HG03108 (cell line): ENCODE results near the gene REPIN1.
A peak's percentile ranks its signal among the peaks of the same experiment; 100 is the strongest.

Experiments
- ATAC-seq: cut with Tn5 transposase; IDR thresholded peaks from one replicate; pipeline ENCODE4 v1.9.1; 2021; ENCODE audit warnings: moderate library complexity; ENCODE audit not compliant: unreplicated experiment

REPIN1 gene

DNA sequence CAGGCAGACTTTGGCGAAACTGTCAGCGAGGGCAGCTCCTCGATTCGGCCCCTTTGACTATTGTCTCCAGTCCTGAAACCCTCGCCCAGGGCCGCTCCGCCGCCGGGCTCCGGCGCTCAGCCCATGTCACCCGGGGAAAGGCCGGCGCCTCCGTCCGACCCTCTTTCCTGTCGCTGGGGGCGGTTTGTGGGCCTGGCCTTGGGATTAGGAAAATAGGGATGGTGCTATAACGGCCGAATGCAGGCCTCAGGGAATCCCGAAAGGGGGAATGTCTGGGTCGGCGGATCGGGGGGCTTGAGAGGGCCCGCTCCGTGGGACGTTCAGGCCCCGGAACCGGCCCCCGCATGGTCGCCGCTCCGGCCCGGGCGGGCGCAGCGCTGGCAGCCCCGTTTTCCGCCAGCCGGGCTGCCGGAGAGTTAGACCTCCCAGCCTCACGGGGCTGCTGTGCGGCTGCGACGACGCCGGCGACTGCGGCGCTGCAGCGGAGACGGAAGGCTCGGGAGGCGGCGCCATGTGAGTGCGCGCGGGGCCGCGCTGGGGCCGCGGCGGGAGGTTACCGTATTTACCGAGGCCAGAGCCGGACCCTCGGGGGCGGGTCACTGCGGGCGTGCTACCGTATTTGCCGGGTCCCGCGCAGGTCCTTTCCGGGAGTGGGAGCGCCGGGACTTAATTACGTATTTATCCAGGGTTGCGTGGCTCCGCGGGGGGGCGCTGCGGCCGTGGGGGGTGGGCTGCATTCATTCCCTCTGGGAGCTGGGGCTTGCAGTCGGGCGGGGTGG is 36.4 kb downstream of the REPIN1 start:
- ATAC-seq: peak; percentile 45

DNA sequence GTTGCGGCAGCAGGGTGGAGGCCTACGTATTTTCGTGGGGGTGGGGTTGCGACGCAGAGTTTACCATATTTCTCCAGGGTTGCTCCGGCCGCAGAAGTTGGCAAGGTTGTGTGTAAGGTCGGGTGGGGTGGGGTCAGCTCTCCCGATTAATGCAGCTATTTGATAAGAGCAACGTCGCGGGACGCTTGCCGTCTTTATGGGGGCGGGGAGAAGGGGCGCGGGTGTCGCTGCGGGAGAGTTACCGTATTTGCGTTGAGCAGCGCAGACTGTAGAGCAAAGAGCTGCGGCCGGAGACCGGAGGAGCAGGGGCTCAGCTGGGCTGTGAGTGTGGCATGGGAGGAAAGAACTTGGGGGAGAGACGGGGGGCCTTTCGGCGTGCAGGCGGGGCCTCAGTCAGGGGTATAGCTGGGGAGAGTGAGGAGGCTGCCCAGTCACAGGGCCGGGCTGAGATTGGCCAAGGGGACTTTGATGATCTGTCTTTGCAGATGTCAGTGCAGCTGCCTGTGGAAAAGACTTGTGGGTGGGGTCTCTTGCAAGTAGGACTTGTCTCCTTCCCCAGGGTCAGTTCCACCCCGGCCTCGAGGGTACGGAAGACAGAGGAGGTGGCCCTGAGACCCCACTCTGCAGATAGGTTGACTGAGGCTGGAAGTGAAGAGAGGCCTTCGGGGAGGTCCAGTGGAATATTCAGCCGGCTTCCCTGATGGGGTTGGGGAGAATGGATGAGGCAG is 37.1 kb downstream of the REPIN1 start:
- no peak for ATAC-seq

DNA sequence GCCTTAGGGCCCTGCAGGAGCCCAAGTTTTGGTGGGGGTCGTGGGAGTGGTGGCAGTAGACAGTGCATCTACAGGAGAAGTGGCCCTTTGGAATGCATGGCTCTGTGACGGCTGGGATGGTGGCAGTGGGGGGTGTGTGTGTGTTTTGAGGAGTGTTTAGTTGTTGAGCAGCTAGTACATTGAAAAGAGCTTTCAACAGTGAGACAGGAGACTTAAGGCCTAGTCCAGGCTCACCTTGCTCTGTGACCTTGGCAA is 37.6 kb downstream of the REPIN1 start:
- ATAC-seq: no peak

DNA sequence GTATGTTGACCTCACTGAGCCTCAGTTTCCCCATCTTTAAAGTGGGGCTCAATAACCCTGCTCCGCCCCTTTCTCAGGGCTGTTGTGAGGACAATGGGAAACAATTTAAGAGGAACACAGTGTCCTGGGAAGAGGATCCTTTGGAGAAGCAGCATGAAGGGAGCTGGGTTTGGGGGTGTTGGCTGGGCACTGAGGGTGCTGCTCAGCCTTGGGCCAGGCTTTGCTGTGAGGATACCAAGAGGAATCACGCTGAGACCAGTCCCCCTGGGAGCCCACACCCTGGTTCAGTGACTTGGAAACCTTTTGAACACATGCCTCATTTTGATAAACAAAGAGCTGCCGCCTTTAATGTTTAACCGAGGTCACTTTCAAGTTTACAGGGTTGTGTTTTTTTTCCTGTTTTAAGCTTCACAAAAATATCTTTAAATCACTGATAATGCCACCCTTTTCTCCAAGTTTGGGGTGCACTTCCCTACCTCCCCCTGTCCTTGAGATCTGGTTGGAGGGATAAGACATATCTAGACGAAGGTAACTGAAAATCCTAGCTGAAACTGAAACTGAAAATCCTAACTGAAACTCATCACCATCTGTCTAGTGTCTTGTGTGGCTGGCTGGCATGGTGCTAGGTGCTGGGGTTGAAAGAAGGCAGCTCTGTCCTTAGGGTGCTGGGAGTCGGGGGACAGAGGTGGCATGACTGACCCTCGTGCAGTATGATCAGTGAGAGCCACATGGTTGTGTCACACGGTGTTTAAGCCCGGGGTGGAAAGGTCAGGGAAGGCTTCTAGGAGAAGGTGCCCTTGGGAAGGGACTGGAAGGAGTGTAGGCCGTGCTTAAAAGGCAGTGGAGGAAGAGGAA is 38.2 kb downstream of the REPIN1 start:
- ATAC-seq: peak; percentile 42

GRCh38 chr7:150407588-150408392 is 39.2 kb downstream of the REPIN1 start:
- no peak for ATAC-seq

GRCh38 chr7:150408393-150409299 is 40.0 kb downstream of the REPIN1 start:
- ATAC-seq: peak; percentile 30

DNA sequence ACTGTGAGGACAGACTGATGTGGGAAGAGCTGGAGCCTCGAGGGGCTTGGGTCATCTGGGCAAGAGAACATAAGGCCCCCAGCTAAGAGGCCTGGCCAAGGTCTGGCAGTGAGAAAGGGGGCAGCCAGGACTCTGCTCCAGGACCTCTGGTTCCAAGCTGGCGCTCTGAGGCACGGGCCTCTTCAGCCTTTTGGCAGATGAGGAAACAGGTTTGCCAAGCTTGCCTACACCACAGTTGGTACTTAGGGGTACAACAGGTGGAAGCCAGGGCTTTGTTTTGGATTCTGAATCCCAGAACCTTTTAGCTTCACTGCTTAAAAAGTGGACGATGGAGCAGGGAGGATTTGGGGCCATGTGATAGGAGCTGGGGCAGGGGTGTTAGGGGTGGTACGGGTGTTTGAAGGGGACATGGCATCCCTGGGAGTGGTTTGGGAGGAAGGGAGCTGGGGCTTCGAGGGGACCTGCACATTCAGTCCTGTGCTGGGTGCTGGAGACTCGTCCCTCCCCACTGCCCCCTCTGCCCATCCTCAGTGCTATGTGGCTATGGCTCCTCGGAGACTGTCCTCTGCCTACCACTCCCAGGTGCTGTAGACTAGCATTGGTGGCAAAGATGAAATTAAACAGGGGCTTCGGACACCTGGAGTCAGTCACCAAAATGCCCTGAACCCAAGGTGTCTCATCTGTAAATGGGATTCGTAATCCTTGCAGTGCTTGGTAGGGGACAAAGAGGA is 40.8 kb downstream of the REPIN1 start:
- no peak for ATAC-seq

DNA sequence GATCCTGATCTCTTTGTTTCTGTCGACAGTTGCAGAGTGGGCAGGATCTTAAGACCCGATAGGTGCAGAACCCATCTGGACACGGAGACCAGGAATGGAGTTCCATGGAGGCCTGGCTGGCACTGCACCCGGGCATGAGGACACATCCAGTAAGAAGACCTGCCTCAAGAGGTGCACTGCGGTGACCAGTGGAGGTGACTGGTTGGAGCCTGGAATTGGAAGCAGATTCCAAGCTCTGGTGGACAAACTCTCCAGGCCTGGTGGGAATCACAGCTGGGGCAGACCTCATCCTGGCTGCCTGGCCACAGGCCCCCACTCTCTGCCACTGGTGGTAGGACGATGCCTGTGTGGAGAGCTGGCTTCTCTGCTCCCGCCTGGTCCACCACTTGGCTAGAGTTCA is 41.5 kb downstream of the REPIN1 start:
- no peak for ATAC-seq

- no peak for ATAC-seq
Observed at GRCh38 chr7:150410680-150411346, 42.2 kb downstream of the REPIN1 start.

GRCh38 chr7:150411606-150412005 is 43.0 kb downstream of the REPIN1 start:
- no peak for ATAC-seq

GRCh38 chr7:150412016-150412415 is 43.4 kb downstream of the REPIN1 start:
- no peak for ATAC-seq

GRCh38 chr7:150412518-150413488 is 44.2 kb downstream of the REPIN1 start:
- no peak for ATAC-seq

- ATAC-seq: no peak
Observed at GRCh38 chr7:150413640-150414081, 45.0 kb downstream of the REPIN1 start.

- no peak for ATAC-seq
Observed at GRCh38 chr7:150415161-150416153, 46.8 kb downstream of the REPIN1 start.

- no peak for ATAC-seq
Observed at GRCh38 chr7:150417239-150417638, 48.6 kb downstream of the REPIN1 start.

GRCh38 chr7:150417863-150418262 is 49.2 kb downstream of the REPIN1 start:
- no peak for ATAC-seq
